Right atrium auricular region (tissue), 2 donors: ENCODE data around the gene KRT14. TPM values are rescaled to one million over a fixed set of nuclear protein-coding genes. Genes with fewer than 3 reads are reported as not detected.

ENCODE experiments used
- DNase-seq: peaks from one replicate; pipeline ENCODE4 v3.0.0-alpha.2; 2019; ENCODE audit warnings: low spot score
- H3K27ac ChIP-seq, 2 donors: fragments of 200-600 bp; sonication (generic); 1 replicate in 1 of 2; 2 replicates in 1 of 2; pipeline ENCODE4 v1.5.1; 2016 to 2019
- H3K27me3 ChIP-seq, 2 donors: fragments of 200-600 bp; sonication (generic); one replicate each; pipeline versions ENCODE4 v1.5.1 to v1.6.0; 2017 to 2019
- H3K36me3 ChIP-seq: fragments of 200-600 bp; sonication (generic); one replicate; pipeline ENCODE4 v1.5.1; 2016
- H3K4me1 ChIP-seq, 2 donors: fragments of 200-600 bp; sonication (generic); one replicate each; pipeline versions ENCODE4 v1.5.1 to v1.6.0; 2017 to 2019
- H3K4me3 ChIP-seq, 2 donors: fragments of 200-600 bp; sonication (generic); 1 replicate in 1 of 2; 2 replicates in 1 of 2; pipeline ENCODE4 v1.5.1; 2017 to 2019; ENCODE audit warnings: mild to moderate bottlenecking in 1 of 2, moderate library complexity in 1 of 2
- H3K9me3 ChIP-seq, 2 donors: fragments of 200-600 bp; sonication (generic); one replicate each; pipeline ENCODE4 v1.5.1; 2019
- CTCF ChIP-seq, 2 donors: fragments of 200-600 bp; sonication (generic); IDR thresholded peaks; one replicate each; pipeline ENCODE4 v1.5.1; 2019; ENCODE audit warnings: antibody characterized with exemption in 2 of 2
- total RNA-seq, 2 donors: library from RNA; depleted of rRNA; stranded (reverse); fragments of >200 nt; gene quantifications; one replicate each; pipeline ENCODE4 v1.1.0, GENCODE V29; 2016

The KRT14 gene
- total RNA-seq, 2 donors from 2014 or later = 20.3 TPM; not detected in 1

GRCh38 chr17:41575336-41575735 lies 11.4 kb downstream of the KRT14 start:
- Histone ChIP-seq H3K27me3 (no peaks in the 10 kb centered on the region), H3K4me1 (peaks cover 0 to 4% of the 10 kb centered on the region in 2 donors), H3K36me3 (no peaks in the 10 kb centered on the region), H3K4me3 (no peak overlapping the region), H3K9me3 (no peaks in the 10 kb centered on the region), H3K27ac (no peak overlapping the region)
- no peak for TF ChIP-seq CTCF (IDR thresholded peaks at IDR 0.05)
- no peak for DNase-seq

- no peak within 1 kb of the TSS for H3K27ac ChIP-seq
- no peak within 1 kb of the TSS for H3K4me3 ChIP-seq
- no peaks in the 10 kb centered on the region for H3K4me1 ChIP-seq
- H3K36me3 ChIP-seq = no peaks in the 10 kb centered on the region
- no peaks in the 10 kb centered on the region for H3K9me3 ChIP-seq
- H3K27me3 ChIP-seq = no peaks in the 10 kb centered on the region
- TF ChIP-seq CTCF (IDR thresholded peaks at IDR 0.05) = no peak
- no peak for DNase-seq
These were observed 14.9 kb downstream of the KRT14 start, which contains the start of gene KRT9 for GRCh38 chr17:41571561-41572434. KRT9 (minus strand) TSS chr17:41572059; CDS start chr17:41571992, 67 bp downstream.

GRCh38 chr17:41567317-41567716 lies 19.4 kb downstream of the KRT14 start:
- no peaks in the 10 kb centered on the region for H3K4me1 ChIP-seq
- no peaks in the 10 kb centered on the region for H3K27me3 ChIP-seq
- no peak for TF ChIP-seq CTCF (IDR thresholded peaks at IDR 0.05)
- H3K27ac ChIP-seq = no peak overlapping the region
- H3K36me3 ChIP-seq = no peaks in the 10 kb centered on the region
- H3K4me3 ChIP-seq = no peak overlapping the region
- no peaks in the 10 kb centered on the region for H3K9me3 ChIP-seq
- DNase-seq = no peak

- DNase-seq = no peak
- H3K27me3 ChIP-seq = no peaks in the 10 kb centered on the region
- no peak overlapping the region for H3K27ac ChIP-seq
- H3K4me1 ChIP-seq = no peaks in the 10 kb centered on the region
- H3K4me3 ChIP-seq = no peak overlapping the region
- no peaks in the 10 kb centered on the region for H3K9me3 ChIP-seq
- H3K36me3 ChIP-seq = no peaks in the 10 kb centered on the region
- TF ChIP-seq CTCF (IDR thresholded peaks at IDR 0.05) = no peak
These were observed 21.4 kb downstream of the KRT14 start for GRCh38 chr17:41565338-41565737.

GRCh38 chr17:41563607-41564170 lies 23.0 kb downstream of the KRT14 start:
- Histone ChIP-seq H3K4me3 (no peak overlapping the region), H3K36me3 (no peaks in the 10 kb centered on the region), H3K4me1 (no peaks in the 10 kb centered on the region), H3K27ac (no peak overlapping the region), H3K9me3 (no peaks in the 10 kb centered on the region), H3K27me3 (no peaks in the 10 kb centered on the region)
- no peak for TF ChIP-seq CTCF (IDR thresholded peaks at IDR 0.05)
- no peak for DNase-seq
